Left hindlimb (tissue), 1 donor: ENCODE data around the gene IQCF2.
"Not testable (repeated sequence)": the region's sequence is repeated elsewhere in the genome, so short reads cannot be mapped to it uniquely, and the experiment has no call there.

Experiments used
- DNase-seq: peaks from one replicate; pipeline ENCODE4 v3.0.0-alpha.2; 2018

Gene IQCF2

GRCh38 chr3:51860703-51861665 lies at the start of gene IQCF2:
TSS of gene IQCF2 (plus strand) at chr3:51861615. CDS start at chr3:51861667, 52 bp downstream.
- no peak for DNase-seq

GRCh38 chr3:51813539-51813938 lies 47.9 kb upstream of the IQCF2 start:
- DNase-seq = peak; percentile 38

GRCh38 chr3:51814034-51814433 lies 47.4 kb upstream of the IQCF2 start:
- DNase-seq = no peak

DNA sequence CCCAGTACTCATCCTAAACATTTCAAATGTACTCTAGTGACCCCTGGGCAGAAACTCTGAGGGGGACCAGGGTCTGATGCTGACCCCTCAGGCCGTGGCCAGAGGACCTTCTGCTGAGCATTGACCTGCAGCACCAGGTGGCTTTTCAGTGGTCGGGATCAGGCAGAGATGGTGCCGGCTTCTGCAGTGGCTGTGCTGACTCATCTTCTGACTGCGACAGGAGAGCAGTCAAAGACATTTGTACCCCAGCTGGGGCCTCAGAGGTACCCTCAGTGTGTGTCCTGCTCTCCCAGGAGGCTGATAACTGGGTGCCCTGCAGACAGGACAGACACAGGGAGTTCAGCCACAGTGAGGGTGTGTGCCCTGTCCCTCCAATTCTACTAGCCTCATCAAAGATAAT lies 45.8 kb upstream of the IQCF2 start:
- no peak for DNase-seq

DNA sequence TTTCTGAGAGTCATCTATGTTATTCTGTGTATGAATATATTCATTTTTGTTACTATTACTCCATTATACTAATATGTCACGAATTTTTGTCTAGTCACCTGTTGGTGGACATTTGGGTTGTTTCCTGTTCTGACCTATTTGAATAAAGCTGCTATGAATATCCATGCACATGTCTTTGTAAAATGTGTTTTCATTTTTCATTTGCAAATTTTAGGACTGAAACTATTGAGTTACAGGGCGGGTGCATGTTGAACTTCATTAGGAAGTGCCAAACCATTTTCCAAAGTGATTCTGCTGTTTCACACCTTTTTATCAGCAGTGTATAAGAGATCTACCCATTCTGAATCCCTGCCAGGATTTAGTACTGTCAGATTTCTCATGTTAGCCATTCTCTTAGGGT lies 44.7 kb upstream of the IQCF2 start:
- DNase-seq = no peak

- DNase-seq = no peak
Observed at GRCh38 chr3:51817375-51817774, 44.0 kb upstream of the IQCF2 start.

GRCh38 chr3:51819151-51819550 lies 42.3 kb upstream of the IQCF2 start:
- DNase-seq = no peak

- no peak for DNase-seq
Observed at GRCh38 chr3:51819709-51820406, 41.6 kb upstream of the IQCF2 start.

- DNase-seq = no peak
Observed at GRCh38 chr3:51828297-51828696, 33.1 kb upstream of the IQCF2 start.

DNA sequence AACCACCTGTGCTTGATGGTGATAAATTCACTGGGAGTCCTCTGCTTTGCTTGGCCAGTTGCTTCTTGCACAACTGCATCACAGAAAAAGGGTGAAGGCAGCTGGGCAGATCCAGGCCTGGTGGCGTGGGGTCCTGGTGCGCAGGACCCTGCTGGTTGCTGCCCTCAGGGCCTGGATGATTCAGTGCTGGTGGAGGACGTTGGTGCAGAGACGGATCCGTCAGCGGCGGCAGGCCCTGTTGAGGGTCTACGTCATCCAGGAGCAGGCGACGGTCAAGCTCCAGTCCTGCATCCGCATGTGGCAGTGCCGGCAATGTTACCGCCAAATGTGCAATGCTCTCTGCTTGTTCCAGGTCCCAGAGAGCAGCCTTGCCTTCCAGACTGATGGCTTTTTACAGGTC lies 31.1 kb upstream of the IQCF2 start:
- no peak for DNase-seq

DNA sequence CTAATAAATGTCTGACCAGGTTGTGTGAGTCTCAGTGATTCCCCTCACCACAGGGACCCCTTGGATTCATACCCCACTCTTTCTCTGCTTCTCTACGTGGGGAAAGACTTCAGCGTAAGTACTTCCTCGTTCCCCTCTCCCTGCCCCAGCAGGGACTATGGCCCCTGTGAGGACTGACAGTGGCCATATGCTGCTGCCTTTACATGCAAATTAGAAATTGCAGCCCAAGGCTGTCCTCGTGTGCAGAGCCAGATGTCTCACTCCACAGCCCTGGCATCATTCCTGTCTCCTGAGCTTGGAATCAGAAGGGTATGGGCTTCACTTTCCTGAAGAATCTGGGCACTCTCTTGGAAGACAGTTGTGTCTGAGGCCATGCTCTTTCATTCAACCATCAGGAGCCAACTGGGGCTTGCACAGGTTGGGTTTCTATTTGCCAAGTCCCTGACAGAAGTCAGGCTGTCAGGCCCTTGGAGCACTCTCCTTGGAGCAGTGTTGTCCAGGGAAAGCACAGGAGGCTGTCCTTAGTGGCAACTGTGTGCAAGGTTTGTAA lies 30.5 kb upstream of the IQCF2 start:
- DNase-seq = no peak

GRCh38 chr3:51836606-51837005 lies 24.8 kb upstream of the IQCF2 start:
- no peak for DNase-seq

DNA sequence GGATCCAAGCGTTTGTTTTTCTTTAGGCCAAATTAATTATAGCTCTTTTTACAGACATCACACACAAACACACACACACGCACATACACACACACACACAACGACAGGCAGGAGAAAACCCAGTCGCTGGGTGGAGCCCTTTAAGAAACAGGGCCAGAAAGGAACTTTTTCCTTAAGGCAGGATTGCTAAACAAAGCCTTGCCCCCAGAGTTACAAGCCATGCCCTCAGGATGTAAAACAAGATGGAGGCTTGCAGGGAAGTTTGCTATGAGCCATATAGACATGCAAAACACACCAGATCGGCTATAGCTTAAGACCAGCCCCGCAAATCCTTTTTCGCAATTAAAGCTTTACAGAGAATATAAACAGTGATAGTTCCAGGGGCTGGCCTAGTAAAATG lies 16.3 kb upstream of the IQCF2 start:
- no peak for DNase-seq

- not testable (repeated sequence) for DNase-seq
Observed at GRCh38 chr3:51855411-51855810, 6.0 kb upstream of the IQCF2 start.

- DNase-seq = no peak
Observed at GRCh38 chr3:51862886-51863285, 1.5 kb downstream of the IQCF2 start.

DNA sequence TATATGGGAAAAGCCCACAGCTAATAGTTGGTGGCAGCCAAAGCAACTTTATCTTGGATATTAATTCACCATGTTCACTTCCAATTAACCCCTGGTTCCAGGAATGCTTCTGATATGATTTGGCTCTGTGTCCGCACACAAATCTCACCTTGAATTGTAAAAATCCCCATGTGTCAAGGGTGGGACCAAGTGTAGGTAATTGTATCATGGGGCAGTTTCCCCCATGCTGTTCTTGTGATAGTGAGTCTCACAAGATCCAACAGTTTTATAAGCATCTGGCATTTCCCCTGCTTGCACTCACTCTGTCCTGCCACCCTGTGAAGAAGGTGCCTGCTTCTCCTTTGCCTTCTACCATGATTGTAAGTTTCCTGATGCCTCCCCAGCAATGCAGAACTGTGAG lies 7.5 kb downstream of the IQCF2 start:
- not testable (repeated sequence) for DNase-seq

GRCh38 chr3:51869304-51869703 lies 7.9 kb downstream of the IQCF2 start:
- no peak for DNase-seq

- DNase-seq = no peak
Observed at GRCh38 chr3:51873253-51873766, 11.9 kb downstream of the IQCF2 start.

DNA sequence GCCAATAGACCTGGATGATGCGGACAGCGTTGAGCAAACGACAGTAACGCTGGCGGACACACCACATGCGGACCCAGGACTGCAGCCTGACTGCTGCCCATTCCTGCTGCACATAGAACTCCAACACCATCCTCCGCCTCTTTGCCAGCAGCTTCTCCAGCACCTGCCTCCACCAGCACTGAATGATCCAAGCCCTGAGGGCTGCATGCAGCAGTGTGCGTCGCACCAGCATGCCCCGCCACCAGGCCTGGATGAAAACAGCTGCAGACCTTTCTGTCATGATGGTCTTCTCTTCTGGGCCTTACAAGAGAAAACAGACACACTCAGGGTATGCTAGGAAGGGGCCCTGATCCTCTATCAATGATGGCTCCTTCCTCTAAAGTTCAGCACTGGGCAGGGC lies 12.5 kb downstream of the IQCF2 start:
- no peak for DNase-seq

GRCh38 chr3:51874411-51874810 lies 13.0 kb downstream of the IQCF2 start:
- DNase-seq = no peak

DNA sequence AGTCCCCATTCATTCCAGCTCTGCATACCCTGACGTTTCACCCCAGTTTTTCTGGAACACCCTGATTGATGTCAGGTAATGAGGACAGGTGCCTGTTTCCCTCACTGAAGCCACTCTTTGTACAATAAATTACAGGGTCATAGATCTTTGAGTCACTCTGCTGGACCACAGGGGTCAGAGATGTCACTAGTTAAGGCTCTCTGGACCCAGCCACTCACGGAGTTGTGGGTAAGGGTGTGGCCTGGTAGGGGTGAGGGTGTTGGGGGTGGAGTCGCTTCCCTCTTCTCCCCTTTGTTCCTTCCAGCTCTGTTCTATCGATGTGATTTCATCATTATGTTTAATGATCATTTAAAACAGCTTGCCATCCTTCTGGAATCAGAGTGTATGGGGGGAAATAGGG lies 13.5 kb downstream of the IQCF2 start:
- DNase-seq = no peak

DNA sequence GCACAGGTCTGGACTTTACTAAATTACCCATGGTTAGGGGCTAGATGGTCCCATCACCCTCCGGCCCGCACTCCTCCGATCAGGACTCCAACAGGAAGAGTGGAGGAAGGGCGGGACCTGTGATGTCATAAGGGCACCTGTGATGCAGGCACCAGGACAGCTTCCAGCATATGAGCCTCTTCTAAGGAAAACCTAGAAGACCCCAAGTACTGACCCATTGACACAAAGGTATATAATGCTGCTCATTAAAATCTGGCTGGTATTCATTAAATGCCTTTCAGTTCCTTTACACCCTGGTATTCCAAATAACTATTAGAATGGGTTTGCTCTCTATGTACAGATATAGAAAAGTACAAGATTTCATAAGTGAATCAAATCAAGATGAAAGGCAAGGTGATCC lies 14.1 kb downstream of the IQCF2 start, which contains the start of gene IQCF5:
TSS of gene IQCF5 (minus strand) at position 101 of the 400 bp plus-strand sequence. CDS start at position 31, 70 bp downstream.
- no peak for DNase-seq

GRCh38 chr3:51876186-51876585 lies 14.8 kb downstream of the IQCF2 start:
- DNase-seq = no peak
